Fibroblast of lung (primary cell): Measurements from ENCODE around the gene KBTBD7.

Experiments
- EZH2 ChIP-seq: IDR thresholded peaks from 2 replicates; pipeline ENCODE4 v1.5.1; 2012; ENCODE audit warnings: low read length, control low read depth, mild to moderate bottlenecking; ENCODE audit errors: missing control alignments
- TF ChIP-seq, protein P1 (sequence below), 2 donors: IDR thresholded peaks in 1 of 2; conservative IDR thresholded peaks in 1 of 2; 1 replicate in 1 of 2; 2 replicates in 1 of 2; pipeline ENCODE4 v1.5.1; 2011 to 2012; ENCODE audit warnings: low read length in 2 of 2, control low read depth in 1 of 2, inconsistent platforms in 1 of 2, low read depth in 1 of 2, mild to moderate bottlenecking in 1 of 2

DNA sequence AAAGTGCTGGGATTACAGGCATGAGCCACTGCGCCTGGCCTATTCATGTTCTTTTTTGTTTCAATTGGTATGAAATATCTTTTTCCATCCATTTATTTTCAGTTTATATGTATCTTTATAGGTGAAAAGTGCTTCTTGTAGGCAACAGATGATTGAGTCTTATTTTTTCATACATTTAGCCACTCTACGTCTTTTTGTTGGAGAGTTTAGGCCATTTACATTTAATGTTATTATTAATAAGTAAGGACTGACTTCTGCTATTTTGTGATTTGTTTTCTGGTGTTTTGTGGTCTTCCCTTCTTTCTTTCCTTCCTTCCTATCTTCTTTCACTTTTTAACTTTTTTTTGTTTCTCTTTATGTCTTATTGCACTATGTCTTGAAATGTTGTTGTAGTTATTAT is 16.7 kb upstream of the KBTBD7 start:
- TF ChIP-seq, protein P1, sequence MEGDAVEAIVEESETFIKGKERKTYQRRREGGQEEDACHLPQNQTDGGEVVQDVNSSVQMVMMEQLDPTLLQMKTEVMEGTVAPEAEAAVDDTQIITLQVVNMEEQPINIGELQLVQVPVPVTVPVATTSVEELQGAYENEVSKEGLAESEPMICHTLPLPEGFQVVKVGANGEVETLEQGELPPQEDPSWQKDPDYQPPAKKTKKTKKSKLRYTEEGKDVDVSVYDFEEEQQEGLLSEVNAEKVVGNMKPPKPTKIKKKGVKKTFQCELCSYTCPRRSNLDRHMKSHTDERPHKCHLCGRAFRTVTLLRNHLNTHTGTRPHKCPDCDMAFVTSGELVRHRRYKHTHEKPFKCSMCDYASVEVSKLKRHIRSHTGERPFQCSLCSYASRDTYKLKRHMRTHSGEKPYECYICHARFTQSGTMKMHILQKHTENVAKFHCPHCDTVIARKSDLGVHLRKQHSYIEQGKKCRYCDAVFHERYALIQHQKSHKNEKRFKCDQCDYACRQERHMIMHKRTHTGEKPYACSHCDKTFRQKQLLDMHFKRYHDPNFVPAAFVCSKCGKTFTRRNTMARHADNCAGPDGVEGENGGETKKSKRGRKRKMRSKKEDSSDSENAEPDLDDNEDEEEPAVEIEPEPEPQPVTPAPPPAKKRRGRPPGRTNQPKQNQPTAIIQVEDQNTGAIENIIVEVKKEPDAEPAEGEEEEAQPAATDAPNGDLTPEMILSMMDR (conservative IDR thresholded peaks at IDR 0.05 in 1 of 2, IDR thresholded peaks at IDR 0.05 in 1 of 2; ENCODE audit: low read depth in 1 of 2, low read length in 2 of 2), result no peak
- no peak for TF ChIP-seq EZH2
